NOMO-1 (cell line): Measurements from ENCODE around the gene CALR3.
"Not testable (repeated sequence)": the region's sequence is repeated elsewhere in the genome, so short reads cannot be mapped to it uniquely, and the experiment has no call there.

ENCODE experiments used
- DNase-seq, 2 experiments: peaks; one replicate each; lab custom pipeline; 2025; ENCODE audit not compliant: unreplicated experiment in 2 of 2; lab: John Stamatoyannopoulos, UW

CALR3 gene

GRCh38 chr19:16458391-16459341 lies 37.3 kb downstream of the CALR3 start:
- DNase-seq = no peak

- no peak for DNase-seq
Measured at GRCh38 chr19:16457954-16458331, 38.0 kb downstream of the CALR3 start.

- DNase-seq = no peak
Measured at GRCh38 chr19:16457195-16457953, 38.6 kb downstream of the CALR3 start.

- DNase-seq = no peak
Measured at GRCh38 chr19:16456652-16457194, 39.2 kb downstream of the CALR3 start.

GRCh38 chr19:16455489-16455888 lies 40.5 kb downstream of the CALR3 start:
- no peak for DNase-seq

- DNase-seq = no peak
Measured at GRCh38 chr19:16454351-16454918, 41.5 kb downstream of the CALR3 start.

- no peak for DNase-seq
Measured at GRCh38 chr19:16452325-16452724, 43.6 kb downstream of the CALR3 start.

- no peak for DNase-seq
Measured at GRCh38 chr19:16449330-16449961, 46.5 kb downstream of the CALR3 start.

- DNase-seq = not testable (repeated sequence)
Measured at GRCh38 chr19:16448872-16449271, 47.1 kb downstream of the CALR3 start.

GRCh38 chr19:16446724-16447368 lies 49.1 kb downstream of the CALR3 start:
- peak; percentile 86 to 89 for DNase-seq

GRCh38 chr19:16446108-16446723 lies 49.8 kb downstream of the CALR3 start:
- no peak for DNase-seq

GRCh38 chr19:16445238-16446107 lies 50.5 kb downstream of the CALR3 start:
- peak; percentile 60 to 75 for DNase-seq

GRCh38 chr19:16444269-16444600 lies 51.7 kb downstream of the CALR3 start:
- no peak for DNase-seq

- no peak for DNase-seq
Measured at GRCh38 chr19:16442386-16443276, 53.3 kb downstream of the CALR3 start.

GRCh38 chr19:16441661-16442162 lies 54.3 kb downstream of the CALR3 start:
- no peak for DNase-seq

GRCh38 chr19:16436780-16437332 lies 59.1 kb downstream of the CALR3 start:
- no peak for DNase-seq

GRCh38 chr19:16435999-16436650 lies 59.8 kb downstream of the CALR3 start:
- no peak for DNase-seq
